Stimulated activated CD4-positive, alpha-beta T cell treated with anti-CD3 and anti-CD28 coated beads, TNF-alpha, amount 100 ng/mL, for 24 hours (primary cell): ENCODE measurements around the gene DCP2.
A peak's percentile ranks its signal among the peaks of the same experiment; 100 is the strongest.

Experiments
- DNase-seq, 3 experiments: peaks; one replicate each; pipeline ENCODE4 v3.0.0-alpha.2; 2020; ENCODE audit warnings: low read depth in 3 of 3

The DCP2 gene

GRCh38 chr5:112967520-112968083 lies 9.0 kb upstream of the DCP2 start:
- DNase-seq, result no peak

GRCh38 chr5:112968411-112969106 lies 8.0 kb upstream of the DCP2 start:
- no peak for DNase-seq

GRCh38 chr5:112971276-112971675 lies 5.3 kb upstream of the DCP2 start:
- DNase-seq, result no peak

- DNase-seq, result no peak
These were observed 3.6 kb upstream of the DCP2 start for GRCh38 chr5:112973036-112973435.

GRCh38 chr5:112973904-112974303 lies 2.7 kb upstream of the DCP2 start:
- no peak for DNase-seq

- DNase-seq, result no peak
These were observed 1.7 kb upstream of the DCP2 start for GRCh38 chr5:112974901-112975300.

- DNase-seq, result no peak
These were observed 722 bp upstream of the DCP2 start for GRCh38 chr5:112975721-112976431.

- DNase-seq, result no peak
These were observed 853 bp downstream of the DCP2 start for GRCh38 chr5:112977440-112977861.

- no peak for DNase-seq
These were observed 2.2 kb downstream of the DCP2 start for GRCh38 chr5:112978836-112979235.

GRCh38 chr5:112979723-112980122 lies 3.1 kb downstream of the DCP2 start:
- no peak for DNase-seq

GRCh38 chr5:112983363-112983762 lies 6.8 kb downstream of the DCP2 start:
- no peak for DNase-seq

GRCh38 chr5:112986224-112986623 lies 9.6 kb downstream of the DCP2 start:
- DNase-seq, result no peak

- peak; percentile 51 to 73 (median 67) for DNase-seq
These were observed 19.4 kb downstream of the DCP2 start for GRCh38 chr5:112995764-112996618.

- DNase-seq, result no peak
These were observed 20.3 kb downstream of the DCP2 start for GRCh38 chr5:112996830-112997374.

GRCh38 chr5:112998296-112998695 lies 21.7 kb downstream of the DCP2 start:
- DNase-seq, result no peak

- DNase-seq, result no peak
These were observed 23.9 kb downstream of the DCP2 start for GRCh38 chr5:113000466-113000865.

- no peak for DNase-seq
These were observed 25.8 kb downstream of the DCP2 start for GRCh38 chr5:113002423-113002822.

- DNase-seq, result no peak
These were observed 27.2 kb downstream of the DCP2 start for GRCh38 chr5:113003763-113004162.

- no peak for DNase-seq
These were observed 28.9 kb downstream of the DCP2 start for GRCh38 chr5:113005454-113005853.

GRCh38 chr5:113017881-113018635 lies 41.5 kb downstream of the DCP2 start:
- DNase-seq, result no peak
